ENCODE results near the gene RPL13A.

Gene RPL13A

GRCh38 chr19:49486710-49487276, 615 bp upstream of the RPL13A start:
- DNase-seq = no peak

GRCh38 chr19:49488046-49488862, 846 bp downstream of the RPL13A start:
- DNase-seq = no peak

- no peak for DNase-seq
Observed at GRCh38 chr19:49488863-49489537, 1.6 kb downstream of the RPL13A start.

GRCh38 chr19:49489601-49490167, 2.3 kb downstream of the RPL13A start:
- peak; percentile 57 for DNase-seq

GRCh38 chr19:49490287-49491029, 3.0 kb downstream of the RPL13A start:
- DNase-seq = no peak

GRCh38 chr19:49491030-49491803, 3.8 kb downstream of the RPL13A start:
- no peak for DNase-seq

GRCh38 chr19:49491804-49492572, 4.6 kb downstream of the RPL13A start:
- DNase-seq = no peak

GRCh38 chr19:49492573-49493405, 5.4 kb downstream of the RPL13A start:
- peak; percentile 81 for DNase-seq

- DNase-seq = no peak
Observed at GRCh38 chr19:49496574-49497008, 9.2 kb downstream of the RPL13A start.

- DNase-seq = peak; percentile 90
Observed at GRCh38 chr19:49497047-49497788, 9.8 kb downstream of the RPL13A start.

GRCh38 chr19:49497789-49498103, 10.3 kb downstream of the RPL13A start:
- DNase-seq = no peak

- DNase-seq = no peak
Observed at GRCh38 chr19:49498475-49498874, 11.1 kb downstream of the RPL13A start.

- DNase-seq = no peak
Observed at GRCh38 chr19:49499030-49499670, 11.7 kb downstream of the RPL13A start.

- DNase-seq = peak; percentile 71
Observed at GRCh38 chr19:49502866-49503581, 15.6 kb downstream of the RPL13A start.

- DNase-seq = no peak
Observed at GRCh38 chr19:49503582-49503962, 16.2 kb downstream of the RPL13A start.

GRCh38 chr19:49506575-49507105, 19.2 kb downstream of the RPL13A start:
- peak; percentile 88 for DNase-seq

GRCh38 chr19:49507803-49508494, 20.5 kb downstream of the RPL13A start:
- DNase-seq = no peak

All from MV-4-11 (cell line).